Measurements from ENCODE around the gene M1AP. TPM values are rescaled to one million over a fixed set of nuclear protein-coding genes. Genes with fewer than 3 reads are reported as not detected.
A peak's percentile ranks its signal among the peaks of the same experiment; 100 is the strongest.

M1AP gene
- total and polyA plus RNA-seq, 10 donors, result 0.26 to 2.0 (median 0.65) TPM

DNA sequence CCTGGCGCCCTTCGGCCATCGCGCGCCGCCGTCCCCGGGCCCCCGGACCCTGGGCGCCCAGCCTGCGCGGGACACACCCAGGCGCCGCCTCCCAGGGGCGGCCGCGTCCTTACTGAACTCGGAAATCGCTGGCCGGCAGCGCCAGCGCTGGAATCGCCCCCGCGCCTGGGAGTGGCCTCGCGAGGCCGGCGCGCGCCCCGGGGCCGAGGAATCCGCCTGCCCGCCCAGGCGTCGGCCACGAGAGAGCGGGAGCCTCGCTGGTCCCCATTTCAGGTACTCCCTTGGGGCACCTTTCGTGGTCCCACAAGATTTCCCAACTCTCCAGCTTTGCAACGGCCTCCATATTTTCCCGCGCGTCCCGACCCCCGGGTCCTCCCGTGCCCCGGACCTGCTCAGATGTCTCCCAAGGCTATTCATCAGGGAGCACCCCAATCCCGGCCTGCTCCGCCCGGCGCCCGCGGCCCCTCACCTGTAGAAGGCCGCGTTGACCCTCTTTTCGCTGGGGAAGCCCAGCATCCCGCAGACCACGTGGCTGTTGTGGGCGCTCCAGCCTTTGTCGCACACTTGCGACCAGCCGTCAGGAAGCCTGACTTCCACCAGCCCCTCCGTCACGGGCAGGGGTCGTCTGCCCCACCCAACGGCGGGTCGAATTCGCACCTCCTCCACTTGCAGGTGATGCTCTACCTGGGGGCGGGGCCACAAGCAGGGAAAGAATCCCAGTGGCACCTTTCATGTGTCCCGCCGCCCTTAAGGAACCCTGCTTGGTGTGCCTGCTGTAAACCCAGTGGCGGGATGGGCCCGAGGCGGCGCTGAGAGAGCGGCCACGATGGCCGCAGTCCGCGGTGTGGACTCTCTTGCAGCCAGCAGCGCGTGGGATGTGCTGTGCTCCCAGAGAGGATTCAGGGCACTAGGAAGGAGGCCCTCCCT lies 99.0 kb downstream of the M1AP start:
- WGBS, 5 donors, result 3 to 5% (median 4%) methylated on average over 52 to 85 of the region's 85 CpGs
- DNase-seq, result peak; percentile 84
- Histone ChIP-seq H3K4me1 (peaks cover 7 to 51% (median 36%) of the 10 kb centered on the region in 6 donors), H3K36me3 (no peaks in the 10 kb centered on the region), H3K27me3 (replicated peaks in 1 of 7) (peaks cover 0 to 29% (median 12%) of the 10 kb centered on the region in 7 donors), H3K9me3 (no peaks in the 10 kb centered on the region), H3K27ac (peak overlapping the region in 7 of 8 donors; percentile 28 to 79 (median 60)), H3K4me3 (peak overlapping the region; percentile 35 to 76 (median 53))
- intact Hi-C loops (cut with DNase I; ENCODE audit: low total_unique reads), result no loop called here
- peak in 2 of 3 donors; percentile 53 to 68 for TF ChIP-seq POLR2AphosphoS5 (IDR thresholded peaks at IDR 0.05)
- TF ChIP-seq CTCF (IDR thresholded peaks at IDR 0.05 in 8 of 11, conservative IDR thresholded peaks at IDR 0.05 in 3 of 11), result no peak

DNA sequence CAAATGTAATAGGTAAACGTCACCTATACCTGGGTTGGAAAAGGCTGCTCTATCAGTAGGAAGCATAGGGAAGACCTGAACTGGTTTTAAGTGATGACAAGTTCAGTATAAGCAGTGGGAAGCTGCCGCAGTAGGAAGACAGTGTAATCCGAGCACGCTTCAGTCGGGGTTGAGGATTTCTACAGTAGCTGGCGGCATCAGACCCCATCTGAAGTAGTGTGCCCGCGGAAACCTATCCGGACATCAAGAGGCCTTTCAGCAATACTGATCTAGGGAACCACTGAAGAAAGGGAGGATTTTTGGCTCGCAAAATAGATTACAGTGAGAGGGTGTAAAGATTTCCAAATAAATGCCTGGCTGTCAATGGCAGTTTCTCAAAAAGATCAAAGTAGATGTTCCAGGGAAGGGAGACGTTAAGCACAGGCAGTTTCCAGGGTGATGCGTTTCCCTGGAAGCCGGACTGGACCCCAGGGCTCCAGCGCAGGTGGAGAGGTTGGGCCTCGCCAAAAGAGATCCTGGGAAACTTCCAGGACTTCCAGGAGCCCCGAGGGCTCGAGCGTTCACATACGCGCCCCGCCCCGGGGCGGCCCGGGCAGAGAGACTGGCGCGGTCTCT lies 99.7 kb downstream of the M1AP start:
- no peak for TF ChIP-seq POLR2A (IDR thresholded peaks at IDR 0.05)
- TF ChIP-seq CTCF (IDR thresholded peaks at IDR 0.05 in 8 of 11, conservative IDR thresholded peaks at IDR 0.05 in 3 of 11), result no peak
- no peak for TF ChIP-seq POLR2AphosphoS5 (IDR thresholded peaks at IDR 0.05)
- H3K9me3 ChIP-seq, result no peaks in the 10 kb centered on the region
- no peak for DNase-seq
- 26 to 38% (median 27%) methylated on average over 16 to 26 of the region's 26 CpGs for WGBS, 5 donors
- peaks cover 7 to 44% (median 28%) of the 10 kb centered on the region in 6 donors for H3K4me1 ChIP-seq
- no peaks in the 10 kb centered on the region for H3K36me3 ChIP-seq
- peaks cover 0 to 29% (median 12%) of the 10 kb centered on the region in 7 donors for H3K27me3 ChIP-seq (replicated peaks in 1 of 7)
- H3K4me3 ChIP-seq, result peak overlapping the region; percentile 35 to 76 (median 53)
- peak overlapping the region in 7 of 8 donors; percentile 28 to 79 (median 60) for H3K27ac ChIP-seq
- intact Hi-C loops (cut with DNase I; ENCODE audit: low total_unique reads), result no loop called here

DNA sequence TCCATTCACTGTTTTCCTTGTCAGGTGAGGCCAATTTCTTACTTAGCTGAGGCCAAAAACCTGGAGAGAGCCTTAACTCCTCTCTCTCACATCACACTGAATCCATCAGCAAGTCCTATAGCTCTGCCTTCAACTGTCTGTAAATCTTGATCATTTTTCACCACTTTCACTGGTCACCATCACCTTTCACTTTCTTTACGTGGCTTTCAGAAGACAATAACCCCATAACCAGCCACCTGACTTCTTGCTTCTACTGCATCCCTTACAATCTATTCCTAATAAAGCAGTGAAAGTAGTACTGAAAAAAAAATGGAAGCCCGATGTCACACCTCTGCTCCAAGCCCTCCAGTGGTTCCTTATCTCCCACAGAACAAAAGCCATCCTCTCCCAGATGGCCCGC lies 102.1 kb downstream of the M1AP start:
- no peak overlapping the region for H3K27ac ChIP-seq
- H3K27me3 ChIP-seq (replicated peaks in 1 of 7), result peaks cover 0 to 29% (median 12%) of the 10 kb centered on the region in 7 donors
- DNase-seq, result no peak
- TF ChIP-seq POLR2A (IDR thresholded peaks at IDR 0.05), result no peak
- TF ChIP-seq POLR2AphosphoS5 (IDR thresholded peaks at IDR 0.05), result no peak
- TF ChIP-seq CTCF (IDR thresholded peaks at IDR 0.05 in 8 of 11, conservative IDR thresholded peaks at IDR 0.05 in 3 of 11), result no peak
- H3K4me1 ChIP-seq, result peaks cover 7 to 28% (median 20%) of the 10 kb centered on the region in 6 donors
- no peaks in the 10 kb centered on the region for H3K9me3 ChIP-seq
- 84 to 96% (median 87%) methylated on average over 3 of the region's 3 CpGs for WGBS, 5 donors
- intact Hi-C loops (cut with DNase I; ENCODE audit: low total_unique reads), result no loop called here
- H3K4me3 ChIP-seq, result no peak overlapping the region
- H3K36me3 ChIP-seq, result no peaks in the 10 kb centered on the region

DNA sequence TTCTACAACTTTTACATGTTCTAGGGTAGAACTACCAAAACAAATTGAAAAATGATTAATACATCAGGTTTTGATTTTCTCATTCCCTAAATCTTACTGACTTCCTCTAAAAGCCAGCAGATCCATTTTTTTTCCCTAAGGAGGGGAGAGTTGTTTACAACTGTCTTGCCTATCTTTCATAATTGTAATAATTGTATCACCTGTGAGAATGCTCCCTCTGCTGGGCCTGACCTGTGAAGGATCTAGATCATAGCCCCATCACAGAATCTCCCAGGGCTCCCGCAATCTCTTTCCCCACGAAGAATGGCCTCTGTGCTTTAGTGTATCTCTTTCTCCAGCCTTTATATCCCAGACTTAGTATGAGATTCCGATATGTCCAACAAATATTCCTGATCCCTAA lies 103.5 kb downstream of the M1AP start:
- intact Hi-C loops (cut with DNase I; ENCODE audit: low total_unique reads), result no loop called here

More for the DNA sequence above, 103.5 kb downstream of the M1AP start:
- no peak for DNase-seq
- H3K4me3 ChIP-seq, result no peak overlapping the region
- H3K27ac ChIP-seq, result no peak overlapping the region
- H3K9me3 ChIP-seq, result no peaks in the 10 kb centered on the region
- TF ChIP-seq POLR2A (IDR thresholded peaks at IDR 0.05) (no peak), CTCF (IDR thresholded peaks at IDR 0.05 in 8 of 11, conservative IDR thresholded peaks at IDR 0.05 in 3 of 11) (peak in 2 of 11 experiments; percentile 12 to 29), POLR2AphosphoS5 (IDR thresholded peaks at IDR 0.05) (no peak)
- H3K4me1 ChIP-seq, result peaks cover 4 to 31% (median 16%) of the 10 kb centered on the region in 6 donors
- H3K27me3 ChIP-seq (replicated peaks in 1 of 7), result peaks cover 0 to 23% (median 12%) of the 10 kb centered on the region in 7 donors
- 85 to 93% (median 89%) methylated on average over 3 of the region's 3 CpGs for WGBS, 5 donors
- no peaks in the 10 kb centered on the region for H3K36me3 ChIP-seq

All from spleen (tissue), 11 donors.